ENCODE results near the gene ZDHHC11B. TPM values are rescaled to one million over a fixed set of nuclear protein-coding genes. Genes with fewer than 3 reads are reported as not detected.

The ZDHHC11B gene
- polyA plus RNA-seq, 4 donors = 2.1 to 10.3 (median 4.6) TPM

DNA sequence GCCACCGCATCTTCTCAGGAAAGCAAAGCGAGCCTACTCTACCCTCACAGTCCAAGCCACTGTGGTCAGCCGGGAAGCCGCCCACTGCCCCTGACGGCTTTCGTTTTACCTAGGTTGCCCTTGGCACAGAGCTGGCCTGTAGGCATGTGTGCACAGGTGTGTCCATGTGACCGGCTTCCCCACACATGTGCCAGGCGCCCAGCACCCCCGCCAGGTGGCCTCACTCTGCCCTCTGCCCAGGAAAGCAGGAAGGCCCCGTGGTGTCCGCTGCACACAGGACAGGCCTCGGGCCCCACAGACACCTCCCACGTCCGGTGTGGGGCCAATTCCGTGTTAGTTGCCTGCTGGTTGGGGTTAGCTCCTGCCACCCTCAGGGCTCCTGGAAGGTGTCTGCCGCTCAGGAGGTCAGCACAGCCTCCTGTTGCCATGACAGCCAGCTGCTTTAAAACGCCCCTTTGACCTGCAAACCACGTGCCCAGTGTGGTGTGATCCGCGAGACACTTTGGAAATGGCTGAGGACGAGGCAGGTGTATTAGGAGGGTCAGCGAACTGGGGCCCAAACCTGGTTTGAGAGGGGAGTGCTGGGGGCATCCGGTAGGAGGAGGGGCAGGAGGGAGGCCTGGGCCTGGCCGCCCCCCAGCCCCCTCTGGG lies 120.1 kb downstream of the ZDHHC11B start:
- no peak for DNase-seq (ENCODE audit: low read depth in 4 of 4, low spot score in 2 of 4)

DNA sequence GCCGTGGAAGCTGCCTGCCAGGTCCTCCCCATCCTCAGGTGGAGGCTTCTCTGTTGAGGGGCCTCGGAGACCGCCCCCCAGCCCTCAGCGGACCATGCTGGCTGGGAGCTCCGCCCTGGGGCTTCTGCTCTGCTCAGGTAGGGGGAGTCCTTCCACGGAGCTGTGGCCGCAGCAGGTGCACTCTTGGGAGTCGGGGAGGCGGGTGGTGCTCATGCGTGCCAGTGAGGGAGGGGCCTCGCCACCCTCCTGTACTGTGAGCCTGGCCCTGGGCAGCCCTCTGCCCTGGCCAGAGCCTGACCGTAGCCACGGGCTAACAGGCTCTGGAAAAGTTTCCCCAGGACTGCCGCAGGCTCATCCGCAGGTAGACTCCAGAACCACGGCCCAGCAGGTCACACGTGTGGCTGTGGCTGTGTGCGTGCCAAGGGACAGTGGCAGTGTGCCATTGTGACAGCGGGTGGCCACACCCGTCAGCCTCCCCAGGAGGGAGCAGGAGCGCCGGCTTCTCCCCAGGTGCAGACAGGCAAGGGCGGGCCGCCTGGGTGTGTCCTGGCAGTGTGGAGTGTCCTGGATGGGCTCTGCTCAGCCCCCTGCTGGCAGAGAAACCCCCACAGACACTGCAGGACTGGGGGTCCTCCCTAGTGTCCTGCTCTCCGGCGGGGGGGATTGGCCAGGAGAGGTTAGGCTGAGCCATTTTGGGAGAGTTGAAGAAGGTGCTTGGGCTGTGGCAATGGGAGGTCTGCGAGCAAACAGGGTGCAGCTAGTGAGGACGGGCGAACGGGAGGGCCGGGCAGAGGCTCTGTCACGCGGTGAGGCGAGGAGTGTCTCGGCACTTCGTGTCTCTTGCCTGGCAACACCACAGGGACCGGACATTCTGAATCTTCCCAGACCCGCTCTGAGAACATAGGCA lies 120.8 kb downstream of the ZDHHC11B start:
- DNase-seq (ENCODE audit: low read depth in 4 of 4, low spot score in 2 of 4) = no peak

DNA sequence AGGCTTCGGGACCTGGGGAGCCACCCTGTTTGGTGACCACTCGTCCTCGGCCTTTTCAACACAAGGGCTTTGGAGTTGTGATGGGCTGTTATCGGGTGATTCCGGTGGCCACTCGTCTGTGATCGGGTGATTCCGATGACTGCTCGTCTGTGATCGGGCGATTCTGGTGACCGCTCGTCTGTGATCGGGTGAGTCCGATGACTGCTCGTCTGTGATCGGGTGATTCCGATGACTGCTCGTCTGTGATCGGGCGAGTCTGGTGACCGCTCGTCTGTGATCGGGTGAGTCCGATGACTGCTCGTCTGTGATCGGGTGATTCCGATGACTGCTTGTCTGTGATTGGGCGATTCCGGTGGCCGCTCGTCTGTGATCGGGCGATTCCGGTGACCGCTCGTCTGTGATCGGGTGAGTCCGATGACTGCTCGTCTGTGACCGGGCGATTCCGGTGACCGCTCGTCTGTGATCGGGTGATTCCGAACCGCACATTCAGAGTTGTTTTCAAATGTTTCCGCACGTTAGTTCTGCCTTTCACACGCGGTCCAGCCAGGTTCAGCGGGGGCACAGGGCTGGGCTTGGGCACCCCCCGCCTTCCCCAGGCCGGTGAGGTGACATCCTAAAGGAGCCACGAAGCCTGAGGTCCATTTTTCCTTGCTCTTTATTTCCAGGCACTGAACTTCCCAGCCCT lies 121.6 kb downstream of the ZDHHC11B start:
- DNase-seq (ENCODE audit: low read depth in 4 of 4, low spot score in 2 of 4) = no peak

DNA sequence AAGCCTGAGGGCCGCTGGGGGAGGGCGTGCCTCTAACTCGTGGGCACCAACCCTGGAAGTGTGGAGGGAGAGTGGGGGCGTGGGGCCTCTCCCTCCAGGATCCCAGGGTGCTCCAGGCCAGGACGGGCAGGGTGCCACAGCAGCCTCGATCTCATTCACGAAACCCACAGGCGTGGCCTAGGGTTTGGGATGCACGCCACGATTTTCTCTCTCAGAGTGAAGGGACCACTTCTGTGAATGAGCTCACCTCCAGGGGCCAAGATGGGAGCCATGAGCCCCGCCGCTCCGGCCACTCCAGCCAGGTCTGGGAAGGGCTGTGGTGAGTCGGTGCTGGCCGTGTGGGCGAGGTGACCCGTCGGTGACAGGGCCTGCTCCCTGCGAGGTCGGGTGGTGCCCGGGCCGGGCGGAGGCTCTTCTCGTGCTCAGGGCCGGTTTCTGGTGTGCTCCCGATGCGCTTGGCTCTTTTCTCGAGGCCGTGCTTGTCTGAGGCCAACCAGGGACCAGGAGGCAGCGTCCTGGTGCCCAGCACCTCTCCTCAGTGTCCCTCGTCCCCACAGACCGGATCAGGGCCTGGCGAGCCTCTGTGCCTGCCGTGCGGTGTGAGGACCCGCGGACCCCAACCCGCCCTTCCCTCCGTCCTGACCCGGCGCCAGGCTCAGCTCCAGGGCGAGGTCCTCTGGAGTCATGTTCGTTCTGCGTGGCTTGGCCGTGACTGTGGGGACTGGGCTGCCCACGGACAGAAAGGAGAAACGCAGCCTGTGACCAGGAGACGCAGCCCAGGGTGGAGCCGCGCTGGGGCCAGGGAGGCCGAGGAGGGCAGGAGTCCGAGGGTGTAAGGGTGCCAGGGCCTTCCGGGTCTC lies 122.4 kb downstream of the ZDHHC11B start:
- no peak for DNase-seq (ENCODE audit: low read depth in 4 of 4, low spot score in 2 of 4)

DNA sequence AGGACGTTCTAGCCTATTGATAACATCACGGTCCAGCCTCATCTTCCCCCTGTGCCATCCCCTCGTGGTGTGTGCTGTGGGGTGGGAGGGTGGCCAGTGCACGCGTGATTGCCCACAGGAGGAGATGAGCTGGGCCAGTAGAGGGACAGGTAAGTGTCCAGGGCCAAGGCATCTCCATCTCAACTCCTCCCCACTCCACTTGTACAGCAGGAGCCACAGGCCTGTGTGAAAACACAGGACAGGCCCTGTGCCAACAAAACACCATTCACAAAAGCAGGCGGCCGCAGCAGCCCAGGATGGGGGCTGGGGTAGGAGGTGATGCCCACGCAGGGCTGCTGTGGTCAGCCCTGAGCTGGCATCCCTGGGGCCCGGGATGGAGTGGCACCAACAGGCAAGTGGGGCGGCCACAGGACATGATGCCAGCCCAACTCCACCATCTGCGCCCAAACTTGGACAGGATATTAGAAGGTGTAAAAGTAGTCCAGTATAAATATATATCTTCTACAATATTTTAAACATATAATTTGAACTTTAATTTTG lies 124.0 kb downstream of the ZDHHC11B start:
- DNase-seq (ENCODE audit: low read depth in 4 of 4, low spot score in 2 of 4) = no peak

Other genes with a start within 250 kb of the ZDHHC11B start
- 10 to 100 TPM in 2 of 4 donors, 1 to 10 TPM in 2; 6.1 to 14.4 (median 9.6) TPM for gene CEP72, start 172.4 kb downstream of the ZDHHC11B start, polyA plus RNA-seq (ENCODE audit: insufficient read length in 4 of 4)
- gene TPPP, start 91.4 kb downstream of the ZDHHC11B start, polyA plus RNA-seq (ENCODE audit: insufficient read length in 4 of 4) = 1 to 10 TPM; 4.1 to 5.3 (median 4.7) TPM
- 10 to 100 TPM in 2 of 4 donors, 1 to 10 TPM in 2; 3.7 to 11.1 (median 7.5) TPM for gene ZDHHC11, start 66.3 kb upstream of the ZDHHC11B start, polyA plus RNA-seq (ENCODE audit: insufficient read length in 4 of 4)
- gene BRD9, start 108.1 kb upstream of the ZDHHC11B start, polyA plus RNA-seq (ENCODE audit: insufficient read length in 4 of 4) = 10 to 100 TPM; 35.4 to 46.6 (median 40.9) TPM
- 10 to 100 TPM; 11.5 to 14.2 (median 13.3) TPM for gene TRIP13, start 108.2 kb upstream of the ZDHHC11B start, polyA plus RNA-seq (ENCODE audit: insufficient read length in 4 of 4)
- 10 to 100 TPM; 18.1 to 29.4 (median 22.7) TPM for gene NKD2, start 224.1 kb upstream of the ZDHHC11B start, polyA plus RNA-seq (ENCODE audit: insufficient read length in 4 of 4)

All from left renal cortex interstitium (tissue), 4 donors.